ENCODE data around the gene CRYBA2.

The CRYBA2 gene, protein sequence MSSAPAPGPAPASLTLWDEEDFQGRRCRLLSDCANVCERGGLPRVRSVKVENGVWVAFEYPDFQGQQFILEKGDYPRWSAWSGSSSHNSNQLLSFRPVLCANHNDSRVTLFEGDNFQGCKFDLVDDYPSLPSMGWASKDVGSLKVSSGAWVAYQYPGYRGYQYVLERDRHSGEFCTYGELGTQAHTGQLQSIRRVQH

DNA sequence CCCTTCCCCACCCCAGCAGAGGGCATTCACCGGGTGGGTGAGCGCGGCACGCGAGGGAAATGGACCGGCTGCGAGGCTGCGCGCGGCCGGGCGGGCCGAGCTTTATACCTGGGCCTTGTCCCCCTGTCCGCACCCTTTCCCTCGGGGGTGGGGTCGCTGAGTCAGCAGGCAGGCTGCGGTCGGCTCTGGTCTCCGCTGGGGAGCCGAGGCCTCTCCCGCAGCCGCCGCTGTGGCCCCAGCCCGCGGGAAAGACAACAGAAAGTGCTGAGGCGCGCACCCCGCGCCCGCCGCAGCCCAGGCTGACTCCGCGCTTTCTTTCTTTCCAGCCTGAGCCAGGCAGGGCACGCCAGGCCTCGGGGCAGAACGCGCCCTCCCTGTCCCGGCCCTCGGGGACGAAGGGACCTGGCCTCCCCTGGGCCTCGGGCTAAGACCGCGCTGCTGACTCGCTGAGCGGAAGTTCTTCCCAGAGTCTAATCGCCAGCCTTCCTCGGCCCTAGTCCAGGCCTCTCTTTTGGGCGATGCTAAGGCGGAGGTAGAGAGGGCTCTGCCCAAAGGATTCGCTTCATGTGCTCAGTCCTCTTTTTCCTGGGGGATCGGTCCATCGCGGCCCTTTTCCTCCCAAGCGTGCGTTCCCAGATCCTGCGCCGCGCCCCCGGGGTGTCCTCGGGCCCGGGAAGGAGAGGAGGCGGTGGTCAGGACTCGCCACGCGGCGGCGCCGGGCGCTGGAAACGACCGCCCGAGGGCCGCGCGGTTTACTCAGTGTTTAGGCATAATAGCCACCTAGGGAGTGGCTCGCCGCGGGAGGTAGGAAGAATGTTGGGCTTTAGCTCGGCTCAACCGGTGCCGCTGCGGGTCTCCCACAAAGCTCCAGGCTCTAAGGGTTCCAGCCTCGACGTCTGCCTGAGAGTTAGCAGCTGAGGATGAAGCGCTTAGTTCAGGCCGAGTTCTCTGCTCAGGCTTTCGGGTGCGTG is at the start of gene CRYBA2:
Gene CRYBA2 (minus strand): TSS at position 78 of the 971 bp plus-strand sequence. CDS start 246 bp downstream, outside the sequence.
- DNase-seq (ENCODE audit: low read depth), result no peak

DNA sequence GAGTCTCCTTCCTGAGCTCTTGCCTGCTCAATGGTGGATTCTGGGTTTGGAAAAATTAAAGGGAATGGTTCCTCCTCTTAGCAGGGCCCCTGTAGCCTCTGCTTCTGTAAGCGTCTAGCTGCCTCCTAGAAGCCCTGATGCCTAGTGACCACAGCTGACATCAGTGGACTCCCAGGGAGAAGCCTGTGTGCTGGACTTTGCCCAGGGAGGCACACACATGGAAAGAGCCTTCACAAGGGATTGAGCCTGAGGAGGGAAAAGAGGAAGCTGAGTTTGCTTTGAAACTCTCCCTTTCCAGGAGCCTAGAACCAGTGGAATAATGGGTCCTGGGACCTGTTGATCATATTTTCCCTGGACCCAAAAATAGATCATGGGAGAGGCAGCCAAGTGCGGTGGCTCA is 49.5 kb upstream of the CRYBA2 start:
- DNase-seq (ENCODE audit: low read depth), result no peak

DNA sequence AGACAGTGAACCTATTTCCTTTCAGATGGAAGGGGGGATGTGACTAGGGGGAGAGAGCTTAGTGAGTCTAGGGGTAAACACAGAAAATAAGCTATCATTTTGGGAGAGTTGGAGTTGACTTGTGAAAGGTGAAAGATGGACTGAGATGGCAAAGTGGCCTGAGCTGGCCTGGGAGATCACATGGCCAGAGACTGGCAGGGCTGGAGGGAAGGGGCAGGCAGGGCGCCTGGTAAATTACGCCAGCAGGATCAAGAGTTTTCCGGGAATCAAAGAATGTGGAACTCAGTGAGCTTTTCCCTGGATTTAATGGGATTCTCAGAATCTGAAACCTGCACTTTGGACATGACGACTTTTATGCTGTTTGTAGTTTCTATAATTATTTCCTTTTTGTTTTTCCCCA is 48.9 kb upstream of the CRYBA2 start:
- no peak for DNase-seq (ENCODE audit: low read depth)

DNA sequence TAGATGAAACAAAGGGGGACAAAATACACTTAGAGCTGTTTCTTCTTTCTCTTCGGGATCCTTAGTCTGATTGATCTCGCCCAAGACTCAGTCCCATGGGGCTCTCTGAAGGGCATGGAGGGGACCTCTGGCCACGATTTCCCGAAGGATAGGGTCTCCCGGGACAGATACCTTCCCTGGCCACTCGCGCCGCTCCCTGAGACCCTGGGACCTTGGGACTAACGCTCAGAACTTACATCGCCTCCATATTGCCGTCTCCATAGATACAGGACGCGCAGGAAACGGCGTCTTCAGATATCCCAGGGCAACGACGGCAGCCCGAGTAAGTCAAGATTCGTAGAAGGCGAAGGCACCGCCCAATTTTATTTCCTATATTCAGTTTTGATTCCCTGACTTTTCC is 48.0 kb upstream of the CRYBA2 start, which contains the start of gene CFAP65:
Gene CFAP65 (minus strand): TSS at position 265 of the 400 bp plus-strand sequence. CDS start 2,468 bp downstream, outside the sequence.
- DNase-seq (ENCODE audit: low read depth), result peak; percentile 38

DNA sequence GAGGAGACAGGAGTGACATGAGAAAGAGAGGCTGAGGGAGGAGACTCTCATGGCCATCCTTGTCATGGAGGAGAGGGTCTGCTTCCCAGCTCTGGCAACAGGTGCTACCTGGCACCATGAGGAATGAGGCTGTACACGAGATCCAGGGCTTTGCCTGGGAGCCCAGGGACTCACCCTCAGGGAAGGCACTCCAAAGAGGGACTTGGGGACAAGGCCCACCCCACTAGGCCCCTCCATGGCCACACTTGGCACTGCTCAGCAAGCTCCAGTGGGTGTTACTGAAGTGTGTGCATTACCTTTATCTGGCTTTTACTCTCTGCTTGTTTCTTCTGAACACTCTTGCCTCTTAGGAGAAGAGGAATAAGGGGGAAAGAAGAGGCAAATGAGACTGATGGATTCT is 45.4 kb upstream of the CRYBA2 start:
- no peak for DNase-seq (ENCODE audit: low read depth)

DNA sequence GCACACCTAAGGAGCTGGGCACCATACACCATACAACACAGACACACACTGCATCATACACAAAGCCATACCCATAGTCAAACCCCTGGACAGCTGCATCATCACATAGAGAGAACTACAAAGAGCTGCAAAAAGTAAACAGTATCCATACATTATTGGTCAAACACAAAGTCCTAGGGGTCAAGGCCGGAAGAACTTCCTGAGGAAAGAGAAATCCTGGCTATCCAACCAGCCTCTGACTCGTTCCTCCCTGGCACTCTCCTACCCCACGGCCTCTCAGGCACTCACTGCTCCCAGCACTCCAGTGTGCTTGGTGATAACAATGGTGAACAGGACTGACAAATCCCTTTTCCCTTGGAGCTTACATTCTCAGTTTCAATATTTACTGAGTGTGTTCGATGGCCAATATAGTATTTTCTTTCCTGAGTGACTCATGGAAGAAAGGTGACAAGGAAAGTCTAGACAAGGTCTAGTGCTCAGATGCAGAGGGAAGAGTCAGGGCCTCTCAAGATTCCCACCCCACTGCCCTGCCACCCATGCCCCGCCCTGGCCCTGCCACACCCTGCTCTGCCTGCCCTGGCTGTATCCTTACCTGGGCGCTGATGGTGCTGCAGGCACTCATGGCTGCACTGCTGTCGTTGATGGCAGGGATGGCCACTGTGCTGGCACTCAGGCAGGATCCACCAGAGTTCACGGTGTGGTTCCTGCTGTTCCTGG is 44.7 kb upstream of the CRYBA2 start:
- no peak for DNase-seq (ENCODE audit: low read depth)

DNA sequence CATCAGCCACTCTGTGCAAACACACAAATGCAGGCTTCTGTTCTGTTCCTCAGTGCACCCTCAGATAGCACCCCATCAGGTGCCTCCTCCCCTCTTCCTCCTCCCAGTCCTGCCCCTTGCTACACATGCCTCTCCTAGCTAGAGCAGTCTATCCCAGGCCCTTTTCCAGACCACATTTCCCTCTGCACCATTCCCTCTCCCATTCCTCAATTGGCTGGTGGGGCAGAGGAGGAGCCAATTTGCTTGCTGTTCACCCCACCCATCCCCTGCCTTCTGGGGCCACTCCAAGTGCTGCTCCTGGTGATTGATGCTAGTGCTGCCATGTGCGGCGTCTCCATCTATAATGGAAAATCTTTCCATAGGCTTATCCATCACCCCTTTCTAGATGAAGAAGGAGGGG is 42.7 kb upstream of the CRYBA2 start:
- no peak for DNase-seq (ENCODE audit: low read depth)

DNA sequence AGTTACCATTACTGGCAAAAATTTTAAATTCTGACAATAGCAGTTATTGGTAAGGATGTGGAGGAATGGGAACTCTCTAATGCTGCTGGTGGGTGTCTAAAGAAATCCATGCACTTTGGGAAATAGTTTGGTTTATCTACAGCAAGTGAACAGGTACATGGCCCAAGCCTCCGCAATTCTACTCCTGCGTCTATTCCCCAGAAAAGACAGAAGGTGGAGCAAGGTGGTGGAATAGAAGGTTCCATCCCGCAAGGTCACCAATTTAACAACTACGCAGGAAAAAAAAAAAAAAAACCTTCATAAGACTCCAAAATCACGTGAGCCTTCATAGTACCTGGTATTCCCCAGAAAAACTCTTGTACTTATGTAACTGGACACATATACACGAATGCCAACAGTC is 41.6 kb upstream of the CRYBA2 start:
- no peak for DNase-seq (ENCODE audit: low read depth)

DNA sequence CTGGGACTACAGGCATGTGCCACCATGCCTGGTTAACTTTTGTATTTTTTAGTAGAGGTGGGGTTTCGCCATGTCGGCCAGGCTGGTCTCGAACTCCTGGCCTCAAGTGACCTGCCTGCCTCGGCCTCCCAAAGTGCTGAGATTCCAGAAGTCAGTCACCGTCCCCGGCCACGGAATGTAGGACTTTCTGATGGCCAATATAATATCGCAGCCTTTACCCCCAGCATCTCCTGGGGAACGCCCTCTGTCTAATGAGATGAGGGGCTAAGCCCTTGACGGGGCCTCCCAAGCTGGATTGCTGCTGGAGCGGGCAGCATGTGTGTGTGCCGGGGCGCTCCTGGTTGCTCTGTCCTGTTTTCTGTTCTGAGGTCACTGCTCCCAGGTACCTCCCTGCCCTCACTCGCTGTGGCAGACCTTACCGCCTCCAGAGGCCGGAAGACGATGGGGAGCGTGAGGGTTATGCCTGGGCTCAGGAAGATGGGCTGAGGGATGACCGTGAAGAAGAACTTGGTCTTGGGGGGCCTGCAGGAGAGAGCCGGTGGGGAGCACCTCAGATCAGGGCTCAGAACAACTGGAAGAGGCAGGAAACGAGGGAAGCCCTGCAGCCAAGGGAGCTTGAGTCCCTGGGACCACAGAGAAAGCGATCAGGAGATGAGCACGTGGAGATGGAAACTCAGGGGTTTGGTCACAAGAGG is 39.0 kb upstream of the CRYBA2 start:
- no peak for DNase-seq (ENCODE audit: low read depth)

DNA sequence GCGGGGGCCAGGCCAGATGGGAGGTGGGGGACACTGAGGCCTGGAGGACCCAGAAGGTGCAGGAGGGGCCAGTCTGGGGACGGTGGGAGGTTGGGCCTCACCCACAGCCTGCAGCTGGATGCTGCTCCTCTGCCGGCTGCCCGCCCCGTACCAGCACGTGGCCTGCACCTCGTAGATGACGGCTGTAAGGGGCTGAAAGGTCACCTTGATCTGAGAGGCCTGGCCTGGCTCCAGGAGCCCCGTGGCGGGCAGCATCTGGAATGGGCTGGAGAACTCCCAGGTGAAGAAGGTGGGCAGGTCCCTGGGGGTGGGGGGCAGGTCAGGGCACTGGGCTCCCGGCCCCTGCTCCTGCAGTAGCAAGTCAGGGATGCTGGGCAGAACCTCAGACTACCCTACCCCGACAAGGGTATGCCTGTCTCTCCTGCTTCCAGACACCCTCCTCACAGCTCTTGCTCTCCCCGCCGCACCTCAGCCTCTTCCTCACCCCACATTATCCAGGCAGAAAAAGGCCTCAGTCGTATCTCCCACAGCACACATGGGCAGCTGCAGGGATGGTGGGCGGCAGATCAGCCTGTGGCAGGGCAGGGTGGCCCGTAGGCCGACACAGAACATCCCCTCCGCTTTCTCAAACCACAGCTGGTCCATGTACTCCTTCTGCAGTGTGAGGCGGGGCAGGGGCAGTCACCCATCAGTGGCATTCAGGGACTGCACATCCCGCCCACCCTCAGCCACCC is 38.0 kb upstream of the CRYBA2 start:
- no peak for DNase-seq (ENCODE audit: low read depth)

DNA sequence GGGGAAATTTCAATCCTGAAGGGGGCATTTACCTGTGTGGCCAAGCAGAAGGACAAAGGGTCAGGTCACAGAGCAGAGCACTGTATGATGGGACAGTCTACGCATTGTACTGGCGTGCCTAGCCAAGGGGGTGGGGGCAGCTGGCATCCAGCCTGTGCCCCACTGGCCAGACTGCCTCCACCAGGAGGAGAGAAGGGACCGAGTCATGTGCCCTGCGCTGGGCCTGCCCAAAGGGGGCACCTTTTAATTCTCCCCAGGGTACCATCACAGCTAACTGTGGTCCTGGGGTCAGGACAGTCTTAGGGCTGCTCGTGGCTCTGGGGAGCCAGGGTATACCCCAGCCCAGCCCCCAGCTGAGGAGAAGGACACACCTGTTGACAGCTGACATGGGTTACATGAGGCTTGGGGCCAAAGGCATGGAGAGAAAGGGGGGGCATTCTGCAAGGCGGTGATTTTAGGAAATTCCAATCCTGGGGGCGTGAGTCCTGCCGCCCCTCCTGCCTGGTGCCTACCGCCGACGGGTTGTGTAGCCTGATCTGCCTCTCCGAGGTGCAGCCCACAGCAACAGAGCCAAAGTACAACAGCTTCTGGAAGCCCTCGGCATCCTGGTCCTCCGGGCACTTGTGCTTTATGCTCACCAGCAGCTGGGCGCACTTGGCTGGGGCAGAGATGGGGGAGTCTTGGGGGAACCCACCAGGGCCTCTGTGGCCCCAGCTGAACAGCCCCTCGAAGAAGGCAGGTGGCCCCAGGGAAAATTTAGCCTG is 37.1 kb upstream of the CRYBA2 start:
- no peak for DNase-seq (ENCODE audit: low read depth)

DNA sequence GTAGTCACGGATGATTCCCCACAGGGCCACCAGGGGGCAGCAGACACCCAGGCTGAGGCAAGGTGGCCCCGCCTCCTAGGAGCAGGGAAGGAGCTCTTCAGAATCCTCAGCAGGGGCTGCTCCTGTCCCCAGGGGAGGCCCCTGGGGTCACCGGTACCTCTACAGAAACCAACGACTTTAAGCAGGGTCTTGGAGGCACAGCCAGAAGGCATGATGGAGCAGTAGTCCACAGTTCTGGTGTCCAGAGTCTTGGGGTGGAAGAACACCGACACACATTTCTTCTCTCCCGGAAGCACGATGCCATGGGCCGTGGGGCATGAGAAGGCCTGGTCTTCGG is 36.6 kb upstream of the CRYBA2 start:
- peak; percentile 36 for DNase-seq (ENCODE audit: low read depth)

DNA sequence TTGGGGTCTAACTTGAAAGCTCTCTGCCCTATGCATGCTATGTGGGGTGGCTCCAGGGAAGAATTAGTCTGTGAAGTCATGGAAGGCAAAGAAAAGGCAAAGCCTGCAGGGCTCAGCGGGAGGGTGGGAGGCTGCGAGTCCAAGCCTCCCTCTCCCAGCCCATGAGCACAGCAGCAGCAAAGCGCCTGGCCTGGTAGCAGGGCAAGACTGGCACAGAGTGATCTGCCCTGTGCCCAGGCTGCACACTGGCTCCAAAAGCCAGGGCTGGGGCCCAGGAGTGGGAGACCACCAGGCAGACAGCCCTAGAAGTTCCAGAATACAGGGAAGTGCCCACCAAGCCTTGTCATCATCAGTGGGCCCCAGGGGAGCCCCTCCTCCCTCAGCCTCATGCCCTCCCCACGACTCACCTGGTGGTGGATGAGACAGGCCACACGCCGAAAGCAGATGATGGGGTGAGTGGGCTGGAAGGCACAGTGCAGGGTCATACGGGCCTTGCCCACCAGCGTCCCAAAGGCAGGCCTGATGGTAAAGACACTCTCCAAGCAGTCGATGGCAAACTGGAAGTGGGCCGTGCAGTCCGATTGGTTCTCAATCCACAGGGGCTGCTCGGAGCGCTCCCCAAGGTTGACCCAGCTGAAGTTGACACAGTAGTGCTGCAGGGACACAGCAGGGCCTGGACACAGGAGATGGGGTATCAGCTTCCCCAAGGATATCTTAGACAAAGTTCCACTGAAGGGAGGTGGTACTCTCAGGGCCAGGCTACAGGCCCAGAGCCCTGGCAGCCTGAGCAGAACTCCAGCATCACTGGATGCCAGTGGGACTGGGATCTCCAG is 36.0 kb upstream of the CRYBA2 start:
- no peak for DNase-seq (ENCODE audit: low read depth)

DNA sequence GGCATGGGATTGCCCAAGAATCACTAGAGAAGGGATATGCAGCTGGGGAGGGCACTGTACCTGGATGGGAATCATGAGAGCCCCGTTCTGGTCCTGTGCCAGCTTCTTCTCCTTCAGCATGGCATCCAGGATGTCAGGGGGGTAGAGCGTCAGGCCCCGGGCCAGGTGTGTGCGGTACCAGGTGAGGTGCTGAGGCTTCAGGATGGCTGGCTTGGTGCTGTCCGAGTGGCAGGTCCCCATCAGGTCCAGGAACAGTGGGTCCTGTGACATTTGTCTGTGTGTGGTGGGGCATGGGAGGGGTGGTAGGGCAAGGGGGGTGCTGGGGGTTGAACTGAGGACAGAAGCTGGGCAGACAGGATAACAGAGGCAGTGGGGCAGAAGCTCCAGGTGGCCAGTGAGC is 34.9 kb upstream of the CRYBA2 start:
- no peak for DNase-seq (ENCODE audit: low read depth)

DNA sequence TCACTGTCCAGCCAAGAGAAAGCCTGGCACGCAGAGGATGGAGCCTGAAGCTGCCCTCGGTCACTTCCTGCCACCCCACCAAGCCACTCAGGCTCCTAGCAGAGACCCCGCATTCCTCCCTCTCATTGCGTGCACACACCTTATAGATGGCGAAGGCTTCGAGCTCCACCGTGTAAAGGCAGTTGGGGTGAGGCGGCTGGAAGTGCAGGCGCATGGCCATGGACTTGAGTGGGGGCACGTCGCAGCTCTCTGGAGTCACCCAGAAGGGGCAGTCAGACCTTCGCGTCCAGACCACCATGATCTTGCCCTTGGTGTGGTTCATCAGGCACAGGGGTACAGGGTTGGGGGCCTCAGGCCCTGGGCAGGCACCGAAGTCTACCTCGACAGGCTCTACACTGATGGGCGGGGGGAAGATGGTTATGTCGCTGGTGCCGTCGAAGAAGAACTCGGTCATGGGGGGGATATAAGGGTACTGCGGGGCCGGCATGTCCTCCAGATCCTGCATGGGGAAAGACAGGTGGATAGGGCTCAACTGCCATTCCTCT is 34.4 kb upstream of the CRYBA2 start:
- no peak for DNase-seq (ENCODE audit: low read depth)

DNA sequence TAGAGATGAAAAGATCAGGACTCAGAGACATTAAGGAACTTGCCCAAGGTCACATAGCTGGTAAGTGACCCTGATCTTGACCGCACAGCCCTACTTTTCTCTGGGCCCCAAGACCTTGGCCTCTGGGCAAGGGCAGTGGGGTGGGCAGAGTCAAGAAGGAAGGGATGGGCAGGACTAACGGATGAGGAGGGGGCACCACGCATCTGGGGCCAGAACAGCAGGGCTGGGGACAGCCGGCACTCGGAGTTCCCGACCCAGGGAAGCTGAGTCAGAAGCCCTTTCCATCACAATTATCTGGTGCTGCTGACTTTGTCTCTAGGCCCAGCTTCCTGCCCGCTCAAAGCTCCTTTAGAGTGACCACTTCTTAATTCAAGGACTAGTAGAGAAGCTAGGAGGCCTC is 33.7 kb upstream of the CRYBA2 start:
- no peak for DNase-seq (ENCODE audit: low read depth)

DNA sequence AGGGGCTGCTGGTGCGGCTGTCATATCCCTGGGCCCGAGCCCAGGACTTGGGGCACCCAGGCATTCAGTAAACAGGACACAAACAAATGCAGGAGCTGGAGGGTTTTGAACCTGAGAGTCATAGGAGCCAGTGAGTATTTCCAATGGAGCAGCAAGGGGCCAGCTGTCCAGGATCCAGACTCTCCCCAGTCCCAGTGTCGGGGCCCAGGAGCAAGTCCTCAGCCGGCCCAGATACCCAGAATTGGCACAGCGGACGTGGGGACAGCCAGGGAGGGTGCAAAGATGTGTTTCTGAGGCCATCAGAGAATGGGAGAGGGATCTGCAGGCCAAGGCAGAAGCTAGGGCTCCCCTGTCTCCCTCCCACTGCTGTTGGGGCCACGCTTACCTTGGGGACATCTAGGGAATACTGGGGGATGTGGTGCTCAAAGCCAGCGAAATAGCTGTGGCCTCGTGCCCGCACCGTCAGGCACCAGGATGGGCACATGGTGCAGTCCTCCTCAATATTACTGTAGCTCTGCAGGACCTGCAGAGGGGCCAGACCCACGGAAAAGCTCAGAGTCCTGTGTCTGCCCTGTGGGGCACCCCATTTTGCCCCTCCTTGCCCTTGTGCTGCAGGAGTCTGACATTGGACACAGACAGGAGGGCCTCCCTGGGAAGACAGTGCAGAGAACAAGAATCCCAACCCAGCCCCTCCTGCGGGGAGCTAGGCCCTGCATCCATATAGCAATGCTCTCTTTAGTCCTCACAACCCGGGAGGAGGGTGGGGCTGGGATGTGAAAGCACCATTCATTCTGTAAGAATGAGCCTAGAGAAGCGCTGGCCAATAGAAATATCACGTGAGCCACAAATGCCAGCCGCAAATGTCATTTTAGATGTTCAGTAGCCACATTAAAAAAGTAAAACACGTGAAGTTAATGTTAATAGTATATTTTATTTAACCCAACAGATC is 32.7 kb upstream of the CRYBA2 start:
- DNase-seq (ENCODE audit: low read depth), result peak; percentile 5

DNA sequence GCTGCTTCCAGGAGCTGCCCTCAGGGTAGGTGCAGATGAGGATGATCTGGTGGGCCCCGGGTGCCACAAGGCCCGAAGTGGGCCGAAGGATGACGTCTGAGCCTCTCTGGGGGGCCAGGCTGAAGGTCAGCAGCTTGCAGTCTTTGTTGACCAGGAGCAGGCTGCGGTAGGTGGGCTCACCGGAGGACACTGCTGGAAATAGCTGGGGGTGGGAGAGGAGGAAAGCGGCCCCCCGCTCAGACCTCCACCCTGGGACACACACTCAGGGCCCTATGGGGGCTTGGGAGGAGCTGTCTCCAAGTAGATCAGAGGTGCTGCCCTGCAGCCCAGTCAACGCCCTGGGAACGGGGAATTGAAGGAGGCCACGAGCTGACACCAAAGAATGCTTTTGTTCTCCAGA is 30.8 kb upstream of the CRYBA2 start:
- no peak for DNase-seq (ENCODE audit: low read depth)
